A549 (cell line): Measurements from ENCODE around the gene PEX26.

Source experiments
- BCL3 ChIP-seq: fragments of >200 bp; sonication (Bioruptor Twin); formaldehyde crosslinking; IDR thresholded peaks from 3 replicates; pipeline ENCODE4 v1.6.1; 2016
- CEBPB ChIP-seq, 2 experiments: fragments of >200 bp in 1 of 2; sonication (Bioruptor Twin) in 1 of 2; formaldehyde crosslinking in 1 of 2; IDR thresholded peaks; 2 replicates each; pipeline ENCODE4 v1.6.1; 2012 to 2016
- CTCF ChIP-seq: fragments of >200 bp; sonication (Bioruptor Twin); formaldehyde crosslinking; IDR thresholded peaks from 3 replicates; pipeline ENCODE4 v1.5.1; 2016
- ELK1 ChIP-seq: fragments of 150-350 bp; IDR thresholded peaks from 2 replicates; pipeline ENCODE4 v1.6.1; 2014; ENCODE audit warnings: low read depth, mild to moderate bottlenecking, low read length
- MAX ChIP-seq: IDR thresholded peaks from 2 replicates; pipeline ENCODE4 v1.6.1; 2012
- RAD21 ChIP-seq, 2 experiments: fragments of >200 bp in 1 of 2; sonication (Bioruptor Twin) in 1 of 2; formaldehyde crosslinking in 1 of 2; IDR thresholded peaks in 1 of 2; conservative IDR thresholded peaks in 1 of 2; 2 replicates in 1 of 2; 3 replicates in 1 of 2; pipeline ENCODE4 v1.6.1; 2012 to 2018; ENCODE audit warnings: inconsistent platforms in 1 of 2
- SMC3 ChIP-seq: fragments of >200 bp; sonication (Bioruptor Twin); formaldehyde crosslinking; IDR thresholded peaks from 3 replicates; pipeline ENCODE4 v1.6.1; 2018; ENCODE audit warnings: inconsistent platforms
- SREBF2 ChIP-seq: fragments of 450-650 bp; IDR thresholded peaks from 2 replicates; pipeline ENCODE4 v1.6.1; 2014; ENCODE audit warnings: mild to moderate bottlenecking, moderate library complexity

GRCh38 chr22:18075101-18075719 lies 2.6 kb upstream of the PEX26 start:
- no peak for TF ChIP-seq RAD21 (conservative IDR thresholded peaks at IDR 0.05 in 1 of 2, IDR thresholded peaks at IDR 0.05 in 1 of 2)
- no peak for TF ChIP-seq CTCF
- TF ChIP-seq BCL3: no peak
- TF ChIP-seq MAX: no peak
- TF ChIP-seq CEBPB (IDR thresholded peaks at IDR 0.05): no peak
- TF ChIP-seq ELK1: no peak
- no peak for TF ChIP-seq SMC3
- TF ChIP-seq SREBF2: no peak
